Stimulated activated naive B cell treated with anti-CD40 and anti-IgM and Interleukin-4, amounts not matched to agents 10 μg/mL and 1 μg/mL and 100 μg/mL, for 72 hours (primary cell): Measurements from ENCODE around the gene CSAG3.
"Not testable (repeated sequence)": the region's sequence is repeated elsewhere in the genome, so short reads cannot be mapped to it uniquely, and the experiment has no call there.

Experiments
- ATAC-seq, 2 donors: fragments of 150-1000 bp; cut with Tn5 transposase; replicated peaks; 2 replicates each; pipeline ENCODE4 v1.10.0; 2021; ENCODE audit warnings: moderate library complexity in 1 of 2
- DNase-seq: peaks from one replicate; pipeline ENCODE4 v3.0.0; 2021
- H3K27ac Mint-ChIP-seq: one replicate; pipeline ENCODE4 v1.8.0; 2022; ENCODE audit warnings: mild to moderate bottlenecking, mixed read lengths
- H3K27me3 Mint-ChIP-seq, 2 donors: one replicate each; pipeline ENCODE4 v1.8.0; 2022; ENCODE audit warnings: mixed read lengths in 2 of 2
- H3K36me3 Mint-ChIP-seq, 2 donors: one replicate each; pipeline ENCODE4 v1.8.0; 2022; ENCODE audit warnings: mixed read lengths in 2 of 2, mild to moderate bottlenecking in 1 of 2
- H3K4me1 Mint-ChIP-seq, 2 donors: one replicate each; pipeline ENCODE4 v1.8.0; 2022; ENCODE audit warnings: mixed read lengths in 2 of 2, mild to moderate bottlenecking in 1 of 2
- H3K4me3 Mint-ChIP-seq, 2 donors: one replicate each; pipeline ENCODE4 v1.8.0; 2022; ENCODE audit warnings: mild to moderate bottlenecking in 2 of 2, mixed read lengths in 2 of 2, moderate library complexity in 1 of 2
- H3K9me3 Mint-ChIP-seq, 2 donors: one replicate each; pipeline ENCODE4 v1.8.0; 2022; ENCODE audit warnings: mixed read lengths in 2 of 2, mild to moderate bottlenecking in 1 of 2

Gene CSAG3

DNA sequence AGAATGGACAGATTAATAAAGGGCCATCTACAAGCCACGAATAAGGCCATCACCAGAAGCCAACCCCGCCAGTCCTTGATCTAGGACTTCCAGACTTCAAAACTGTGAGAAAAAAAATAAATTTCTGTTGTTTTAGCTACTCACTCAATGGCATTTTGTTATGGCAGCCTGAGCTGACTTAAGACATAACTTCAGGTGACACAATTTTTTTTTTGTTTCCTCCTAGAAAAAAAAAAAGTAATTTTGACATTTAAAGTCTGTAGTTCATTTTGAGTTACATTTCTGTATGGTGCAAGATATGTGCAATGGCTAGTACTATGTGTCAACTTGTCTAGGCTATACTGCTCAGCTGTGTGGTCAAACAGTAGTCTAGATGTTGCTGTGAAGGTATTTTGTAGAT, at the start of gene CSAG3:
CSAG3 (plus strand) TSS at position 301 of the 400 bp plus-strand sequence.
- H3K27ac Mint-ChIP-seq, H3K36me3 Mint-ChIP-seq, H3K4me1 Mint-ChIP-seq, ATAC-seq, H3K27me3 Mint-ChIP-seq, DNase-seq, H3K4me3 Mint-ChIP-seq, H3K9me3 Mint-ChIP-seq: not testable (repeated sequence)

DNA sequence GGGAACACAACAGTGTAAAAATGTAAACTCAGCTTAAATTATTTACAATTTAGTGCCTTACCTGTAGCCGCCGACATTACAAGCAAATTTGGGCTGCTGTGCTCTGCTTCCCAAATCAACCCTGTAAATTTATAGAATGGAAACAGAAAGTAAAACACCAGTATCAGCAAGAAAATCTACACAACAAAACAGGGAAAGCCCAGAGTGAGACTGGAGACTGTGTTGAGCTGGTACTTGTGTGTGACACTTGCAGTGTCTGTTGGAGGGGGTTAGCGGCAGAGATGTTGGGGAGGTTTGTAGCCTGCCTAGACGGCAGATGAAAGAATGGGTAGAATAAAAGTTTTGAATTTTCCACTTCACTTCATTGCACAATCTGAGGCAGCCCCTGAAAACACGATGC, 45.8 kb upstream of the CSAG3 start:
- H3K9me3 Mint-ChIP-seq, ATAC-seq, H3K4me1 Mint-ChIP-seq, H3K4me3 Mint-ChIP-seq, DNase-seq, H3K36me3 Mint-ChIP-seq, H3K27ac Mint-ChIP-seq, H3K27me3 Mint-ChIP-seq: not testable (repeated sequence)

DNA sequence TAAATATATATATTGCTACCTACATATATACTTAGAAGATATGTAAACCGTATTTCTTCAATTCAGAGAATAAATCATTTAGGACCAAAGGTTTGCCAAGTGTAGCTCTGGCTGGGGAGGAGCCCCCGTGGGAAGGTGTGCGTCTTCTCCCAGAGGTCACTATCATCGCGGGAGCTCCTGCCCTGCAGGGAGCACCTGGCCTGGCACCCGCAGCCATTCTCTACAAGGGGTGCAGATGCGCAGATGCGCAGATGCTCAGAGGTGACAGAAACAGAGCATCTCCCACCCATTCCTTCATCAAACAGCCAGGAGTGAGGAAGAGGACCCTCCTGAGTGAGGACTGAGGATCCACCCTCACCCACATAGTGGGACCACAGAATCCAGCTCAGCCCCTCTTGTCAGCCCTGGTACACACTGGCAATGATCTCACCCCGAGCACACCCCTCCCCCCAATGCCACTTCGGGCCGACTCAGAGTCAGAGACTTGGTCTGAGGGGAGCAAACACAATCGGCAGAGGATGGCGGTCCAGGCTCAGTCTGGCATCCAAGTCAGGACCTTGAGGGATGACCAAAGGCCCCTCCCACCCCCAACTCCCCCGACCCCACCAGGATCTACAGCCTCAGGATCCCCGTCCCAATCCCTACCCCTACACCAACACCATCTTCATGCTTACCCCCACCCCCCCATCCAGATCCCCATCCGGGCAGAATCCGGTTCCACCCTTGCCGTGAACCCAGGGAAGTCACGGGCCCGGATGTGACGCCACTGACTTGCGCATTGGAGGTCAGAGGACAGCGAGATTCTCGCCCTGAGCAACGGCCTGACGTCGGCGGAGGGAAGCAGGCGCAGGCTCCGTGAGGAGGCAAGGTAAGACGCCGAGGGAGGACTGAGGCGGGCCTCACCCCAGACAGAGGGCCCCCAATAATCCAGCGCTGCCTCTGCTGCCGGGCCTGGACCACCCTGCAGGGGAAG, 44.9 kb upstream of the CSAG3 start, which contains the start of gene MAGEA2B:
MAGEA2B (plus strand) TSS at position 814 of the 973 bp plus-strand sequence. CDS start 2,479 bp downstream, outside the sequence.
- not testable (repeated sequence) for H3K27ac Mint-ChIP-seq, DNase-seq, H3K27me3 Mint-ChIP-seq, H3K36me3 Mint-ChIP-seq, H3K4me3 Mint-ChIP-seq, H3K4me1 Mint-ChIP-seq, ATAC-seq, H3K9me3 Mint-ChIP-seq

DNA sequence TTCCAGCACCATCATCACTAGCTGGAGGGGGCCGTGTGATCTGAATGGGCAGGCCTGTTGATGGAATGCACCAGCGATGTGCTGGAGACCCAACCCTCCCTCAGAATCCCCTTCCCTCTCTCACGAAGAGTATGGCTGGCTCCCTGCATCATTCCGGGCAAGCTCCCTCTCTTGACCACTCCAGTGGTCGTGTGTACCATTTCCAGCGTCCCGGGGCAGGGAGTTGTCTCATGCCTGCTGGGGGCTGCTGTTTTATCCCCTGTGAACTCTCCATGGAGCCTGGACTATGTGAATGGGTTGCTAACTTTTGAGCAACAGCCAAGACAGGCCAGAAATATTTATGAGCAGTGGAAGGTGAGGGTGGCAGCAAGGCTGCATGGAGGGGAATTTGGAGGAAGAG, 33.6 kb upstream of the CSAG3 start:
- ATAC-seq (no peak), DNase-seq (no peak)
- Mint-ChIP-seq H3K4me3 (no peak overlapping the region), H3K27me3 (peaks cover 9 to 14% of the 10 kb centered on the region in 2 donors), H3K4me1 (no peaks in the 10 kb centered on the region), H3K36me3 (no peaks in the 10 kb centered on the region), H3K9me3 (no peaks in the 10 kb centered on the region), H3K27ac (no peak overlapping the region)

DNA sequence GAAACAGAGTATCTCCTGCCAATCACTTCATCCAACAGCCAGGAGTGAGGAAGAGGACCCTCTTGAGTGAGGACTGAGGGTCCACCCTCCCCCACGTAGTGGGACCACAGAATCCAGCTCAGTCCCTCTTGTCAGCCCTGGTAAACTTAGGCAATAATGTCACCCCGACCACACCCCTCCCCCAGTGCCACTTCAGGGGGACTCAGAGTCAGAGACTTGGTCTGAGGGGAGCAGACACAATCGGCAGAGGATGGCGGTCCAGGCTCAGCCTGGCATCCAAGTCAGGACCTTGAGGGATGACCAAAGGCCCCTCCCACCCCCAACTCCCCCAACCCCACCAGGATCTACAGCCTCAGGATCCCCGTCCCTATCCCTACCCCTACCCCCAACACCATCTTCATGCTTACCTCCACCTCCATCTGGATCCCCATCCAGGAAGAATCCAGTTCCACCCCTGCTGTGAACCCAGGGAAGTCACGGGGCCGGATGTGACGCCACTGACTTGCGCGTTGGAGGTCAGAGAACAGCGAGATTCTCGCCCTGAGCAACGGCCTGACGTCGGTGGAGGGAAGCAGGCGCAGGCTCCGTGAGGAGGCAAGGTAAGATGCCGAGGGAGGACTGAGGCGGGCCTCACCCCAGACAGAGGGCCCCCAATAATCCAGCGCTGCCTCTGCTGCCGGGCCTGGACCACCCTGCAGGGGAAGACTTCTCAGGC, 25.6 kb upstream of the CSAG3 start, which contains the start of the genes CSAG1 and MAGEA12:
CSAG1 (minus strand) TSS at position 461 of the 715 bp plus-strand sequence. CDS start 1,261 bp downstream, outside the sequence.
MAGEA12 (plus strand) TSS at position 497 of the 715 bp plus-strand sequence. CDS start 2,405 bp downstream, outside the sequence.
- H3K36me3 Mint-ChIP-seq, result no peaks in the 10 kb centered on the region
- no peak for ATAC-seq
- H3K27me3 Mint-ChIP-seq, result peaks cover 4 to 6% of the 10 kb centered on the region in 2 donors
- H3K27ac Mint-ChIP-seq, result no peak within 1 kb of the TSS
- H3K9me3 Mint-ChIP-seq, result no peaks in the 10 kb centered on the region
- H3K4me3 Mint-ChIP-seq, result no peak within 1 kb of the TSS
- DNase-seq, result no peak
- H3K4me1 Mint-ChIP-seq, result no peaks in the 10 kb centered on the region

DNA sequence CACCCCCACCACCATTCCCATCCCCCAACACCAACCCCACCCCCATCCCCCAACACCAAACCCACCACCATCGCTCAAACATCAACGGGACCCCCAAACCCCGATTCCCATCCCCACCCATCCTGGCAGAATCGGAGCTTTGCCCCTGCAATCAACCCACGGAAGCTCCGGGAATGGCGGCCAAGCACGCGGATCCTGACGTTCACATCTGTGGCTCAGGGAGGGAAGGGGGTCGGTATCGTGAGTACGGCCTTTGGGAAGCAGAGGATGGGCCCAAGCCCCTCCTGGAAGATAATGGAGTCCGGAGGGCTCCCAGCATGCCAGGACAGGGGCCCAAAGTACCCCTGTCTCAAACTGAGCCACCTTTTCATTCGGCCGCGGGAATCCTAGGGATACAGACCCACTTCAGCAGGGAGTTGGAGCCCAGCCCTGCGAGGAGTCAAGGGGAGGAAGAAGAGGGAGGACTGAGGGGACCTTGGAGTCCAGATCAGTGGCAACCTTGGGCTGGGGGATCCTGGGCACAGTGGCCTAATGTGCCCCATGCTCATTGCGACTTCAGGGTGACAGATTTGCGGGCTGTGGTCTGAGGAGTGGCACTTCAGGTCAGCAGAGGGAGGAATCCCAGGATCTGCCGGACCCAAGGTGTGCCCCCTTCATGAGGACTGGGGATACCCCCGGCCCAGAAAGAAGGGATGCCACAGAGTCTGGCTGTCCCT, 24.7 kb upstream of the CSAG3 start:
- H3K9me3 Mint-ChIP-seq, ATAC-seq, DNase-seq, H3K36me3 Mint-ChIP-seq, H3K27ac Mint-ChIP-seq, H3K4me3 Mint-ChIP-seq, H3K27me3 Mint-ChIP-seq, H3K4me1 Mint-ChIP-seq: not testable (repeated sequence)

DNA sequence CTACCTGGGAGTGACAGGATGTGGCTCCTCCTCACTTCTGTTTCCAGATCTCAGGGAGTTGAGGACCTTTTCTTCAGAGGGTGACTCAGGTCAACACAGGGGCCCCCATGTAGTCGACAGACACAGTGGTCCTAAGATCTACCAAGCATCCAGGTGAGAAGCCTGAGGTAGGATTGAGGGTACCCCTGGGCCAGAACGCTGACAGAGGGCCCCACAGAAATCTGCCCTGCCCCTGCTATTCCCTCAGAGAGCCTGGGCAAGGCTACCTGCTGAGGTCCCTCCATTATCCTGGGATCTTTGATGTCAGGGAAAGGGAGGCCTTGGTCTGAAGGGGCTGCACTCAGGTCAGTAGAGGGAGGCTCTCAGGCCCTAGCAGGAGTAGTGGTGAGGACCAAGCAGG, 23.9 kb upstream of the CSAG3 start:
- H3K27ac Mint-ChIP-seq, result no peak overlapping the region
- no peak overlapping the region for H3K4me3 Mint-ChIP-seq
- ATAC-seq (no peak), DNase-seq (no peak)
- no peaks in the 10 kb centered on the region for H3K36me3 Mint-ChIP-seq
- no peaks in the 10 kb centered on the region for H3K27me3 Mint-ChIP-seq
- H3K4me1 Mint-ChIP-seq, result no peaks in the 10 kb centered on the region
- H3K9me3 Mint-ChIP-seq, result no peaks in the 10 kb centered on the region

DNA sequence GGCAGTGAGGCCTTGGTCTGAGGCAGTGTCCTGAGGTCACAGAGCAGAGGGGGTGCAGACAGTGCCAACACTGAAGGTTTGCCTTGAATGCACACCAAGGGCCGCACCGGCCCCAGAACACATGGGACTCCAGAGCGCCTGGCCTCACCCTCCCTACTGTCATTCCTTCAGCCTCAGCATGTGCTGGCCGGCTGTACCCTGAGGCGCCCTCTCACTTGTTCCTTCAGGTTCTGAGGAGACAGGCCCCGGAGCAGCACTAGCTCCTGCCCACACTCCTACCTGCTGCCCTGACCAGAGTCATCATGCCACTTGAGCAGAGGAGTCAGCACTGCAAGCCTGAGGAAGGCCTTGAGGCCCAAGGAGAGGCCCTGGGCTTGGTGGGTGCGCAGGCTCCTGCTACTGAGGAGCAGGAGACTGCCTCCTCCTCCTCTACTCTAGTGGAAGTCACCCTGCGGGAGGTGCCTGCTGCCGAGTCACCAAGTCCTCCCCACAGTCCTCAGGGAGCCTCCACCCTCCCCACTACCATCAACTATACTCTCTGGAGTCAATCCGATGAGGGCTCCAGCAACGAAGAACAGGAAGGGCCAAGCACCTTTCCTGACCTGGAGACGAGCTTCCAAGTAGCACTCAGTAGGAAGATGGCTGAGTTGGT, 23.0 kb upstream of the CSAG3 start:
- ATAC-seq (no peak), DNase-seq (no peak)
- Mint-ChIP-seq H3K9me3 (no peaks in the 10 kb centered on the region), H3K27ac (no peak overlapping the region), H3K4me1 (no peaks in the 10 kb centered on the region), H3K4me3 (no peak overlapping the region), H3K36me3 (no peaks in the 10 kb centered on the region), H3K27me3 (no peaks in the 10 kb centered on the region)

DNA sequence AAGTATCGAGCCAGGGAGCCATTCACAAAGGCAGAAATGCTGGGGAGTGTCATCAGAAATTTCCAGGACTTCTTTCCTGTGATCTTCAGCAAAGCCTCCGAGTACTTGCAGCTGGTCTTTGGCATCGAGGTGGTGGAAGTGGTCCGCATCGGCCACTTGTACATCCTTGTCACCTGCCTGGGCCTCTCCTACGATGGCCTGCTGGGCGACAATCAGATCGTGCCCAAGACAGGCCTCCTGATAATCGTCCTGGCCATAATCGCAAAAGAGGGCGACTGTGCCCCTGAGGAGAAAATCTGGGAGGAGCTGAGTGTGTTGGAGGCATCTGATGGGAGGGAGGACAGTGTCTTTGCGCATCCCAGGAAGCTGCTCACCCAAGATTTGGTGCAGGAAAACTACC, 22.5 kb upstream of the CSAG3 start:
- H3K4me3 Mint-ChIP-seq, H3K27ac Mint-ChIP-seq, ATAC-seq, H3K27me3 Mint-ChIP-seq, DNase-seq, H3K36me3 Mint-ChIP-seq, H3K4me1 Mint-ChIP-seq, H3K9me3 Mint-ChIP-seq: not testable (repeated sequence)

DNA sequence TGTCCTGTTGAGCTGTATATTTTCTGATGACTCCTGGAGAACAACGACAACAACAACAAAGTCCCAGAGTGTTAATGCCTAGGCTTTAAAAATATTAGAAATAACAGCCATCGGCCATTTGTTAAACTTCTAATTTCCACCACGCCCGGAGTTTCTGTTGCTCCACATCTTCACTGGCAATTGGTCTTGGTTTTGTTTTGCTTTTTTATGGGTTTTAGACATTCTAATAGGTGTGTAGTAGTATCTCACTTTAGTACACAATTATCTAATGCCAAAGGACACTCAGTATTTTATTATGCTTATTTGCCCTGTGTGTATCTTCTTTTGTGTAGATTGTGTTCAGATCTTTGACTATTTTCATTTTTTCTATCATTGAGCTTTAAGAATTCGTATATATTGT, 20.5 kb upstream of the CSAG3 start:
- Mint-ChIP-seq H3K27ac (no peak overlapping the region), H3K4me1 (no peaks in the 10 kb centered on the region), H3K27me3 (no peaks in the 10 kb centered on the region), H3K36me3 (no peaks in the 10 kb centered on the region), H3K9me3 (no peaks in the 10 kb centered on the region), H3K4me3 (no peak overlapping the region)
- DNase-seq (no peak), ATAC-seq (no peak)

DNA sequence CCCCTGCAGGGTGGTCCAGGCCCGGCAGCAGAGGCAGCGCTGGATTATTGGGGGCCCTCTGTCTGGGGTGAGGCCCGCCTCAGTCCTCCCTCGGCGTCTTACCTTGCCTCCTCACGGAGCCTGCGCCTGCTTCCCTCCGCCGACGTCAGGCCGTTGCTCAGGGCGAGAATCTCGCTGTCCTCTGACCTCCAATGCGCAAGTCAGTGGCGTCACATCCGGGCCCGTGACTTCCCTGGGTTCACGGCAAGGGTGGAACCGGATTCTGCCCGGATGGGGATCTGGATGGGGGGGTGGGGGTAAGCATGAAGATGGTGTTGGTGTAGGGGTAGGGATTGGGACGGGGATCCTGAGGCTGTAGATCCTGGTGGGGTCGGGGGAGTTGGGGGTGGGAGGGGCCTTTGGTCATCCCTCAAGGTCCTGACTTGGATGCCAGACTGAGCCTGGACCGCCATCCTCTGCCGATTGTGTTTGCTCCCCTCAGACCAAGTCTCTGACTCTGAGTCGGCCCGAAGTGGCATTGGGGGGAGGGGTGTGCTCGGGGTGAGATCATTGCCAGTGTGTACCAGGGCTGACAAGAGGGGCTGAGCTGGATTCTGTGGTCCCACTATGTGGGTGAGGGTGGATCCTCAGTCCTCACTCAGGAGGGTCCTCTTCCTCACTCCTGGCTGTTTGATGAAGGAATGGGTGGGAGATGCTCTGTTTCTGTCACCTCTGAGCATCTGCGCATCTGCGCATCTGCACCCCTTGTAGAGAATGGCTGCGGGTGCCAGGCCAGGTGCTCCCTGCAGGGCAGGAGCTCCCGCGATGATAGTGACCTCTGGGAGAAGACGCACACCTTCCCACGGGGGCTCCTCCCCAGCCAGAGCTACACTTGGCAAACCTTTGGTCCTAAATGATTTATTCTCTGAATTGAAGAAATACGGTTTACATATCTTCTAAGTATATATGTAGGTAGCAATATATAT, 5.0 kb upstream of the CSAG3 start, which contains the start of gene MAGEA2:
MAGEA2 (minus strand) TSS at position 157 of the 965 bp plus-strand sequence. CDS start 2,479 bp downstream, outside the sequence.
- H3K27me3 Mint-ChIP-seq, H3K27ac Mint-ChIP-seq, ATAC-seq: not testable (repeated sequence)

DNA sequence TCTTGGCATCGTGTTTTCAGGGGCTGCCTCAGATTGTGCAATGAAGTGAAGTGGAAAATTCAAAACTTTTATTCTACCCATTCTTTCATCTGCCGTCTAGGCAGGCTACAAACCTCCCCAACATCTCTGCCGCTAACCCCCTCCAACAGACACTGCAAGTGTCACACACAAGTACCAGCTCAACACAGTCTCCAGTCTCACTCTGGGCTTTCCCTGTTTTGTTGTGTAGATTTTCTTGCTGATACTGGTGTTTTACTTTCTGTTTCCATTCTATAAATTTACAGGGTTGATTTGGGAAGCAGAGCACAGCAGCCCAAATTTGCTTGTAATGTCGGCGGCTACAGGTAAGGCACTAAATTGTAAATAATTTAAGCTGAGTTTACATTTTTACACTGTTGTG, 4.1 kb upstream of the CSAG3 start:
- not testable (repeated sequence) for H3K4me1 Mint-ChIP-seq, DNase-seq, H3K27me3 Mint-ChIP-seq, H3K4me3 Mint-ChIP-seq, H3K36me3 Mint-ChIP-seq, ATAC-seq, H3K27ac Mint-ChIP-seq, H3K9me3 Mint-ChIP-seq

More for the DNA sequence above, 5.0 kb upstream of the CSAG3 start, which contains the start of gene MAGEA2:
- not testable (repeated sequence) for H3K4me3 Mint-ChIP-seq, H3K36me3 Mint-ChIP-seq, H3K9me3 Mint-ChIP-seq, DNase-seq, H3K4me1 Mint-ChIP-seq

DNA sequence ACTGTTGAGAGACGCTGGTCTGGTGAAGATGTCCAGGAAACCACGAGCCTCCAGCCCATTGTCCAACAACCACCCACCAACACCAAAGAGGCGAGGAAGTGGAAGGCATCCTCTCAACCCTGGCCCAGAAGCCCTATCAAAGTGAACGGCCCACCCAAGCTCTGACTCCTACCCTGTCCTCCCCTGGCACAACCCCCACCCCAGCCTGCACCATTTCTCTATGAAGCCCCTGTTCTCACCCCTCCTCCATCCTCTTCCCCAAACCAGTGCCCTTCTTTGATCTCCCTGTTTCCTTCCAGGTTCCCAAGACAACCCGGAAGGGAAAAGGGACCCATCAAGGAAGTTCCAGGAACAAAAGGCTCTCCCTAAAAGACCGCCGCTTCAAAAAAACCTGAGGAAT, 526 bp downstream of the CSAG3 start:
- not testable (repeated sequence) for DNase-seq, H3K4me3 Mint-ChIP-seq, H3K4me1 Mint-ChIP-seq, H3K27me3 Mint-ChIP-seq, ATAC-seq, H3K27ac Mint-ChIP-seq, H3K9me3 Mint-ChIP-seq, H3K36me3 Mint-ChIP-seq
